GM12873 (cell line): ENCODE results near the gene CHEK2.

Experiments
- CTCF ChIP-seq: IDR thresholded peaks from 2 replicates; pipeline ENCODE4 v1.5.1; 2012; ENCODE audit warnings: low read depth, mild to moderate bottlenecking, moderate library complexity, low read length, control low read depth; ENCODE audit not compliant: insufficient read depth; ENCODE audit errors: missing control alignments

CHEK2 gene

DNA sequence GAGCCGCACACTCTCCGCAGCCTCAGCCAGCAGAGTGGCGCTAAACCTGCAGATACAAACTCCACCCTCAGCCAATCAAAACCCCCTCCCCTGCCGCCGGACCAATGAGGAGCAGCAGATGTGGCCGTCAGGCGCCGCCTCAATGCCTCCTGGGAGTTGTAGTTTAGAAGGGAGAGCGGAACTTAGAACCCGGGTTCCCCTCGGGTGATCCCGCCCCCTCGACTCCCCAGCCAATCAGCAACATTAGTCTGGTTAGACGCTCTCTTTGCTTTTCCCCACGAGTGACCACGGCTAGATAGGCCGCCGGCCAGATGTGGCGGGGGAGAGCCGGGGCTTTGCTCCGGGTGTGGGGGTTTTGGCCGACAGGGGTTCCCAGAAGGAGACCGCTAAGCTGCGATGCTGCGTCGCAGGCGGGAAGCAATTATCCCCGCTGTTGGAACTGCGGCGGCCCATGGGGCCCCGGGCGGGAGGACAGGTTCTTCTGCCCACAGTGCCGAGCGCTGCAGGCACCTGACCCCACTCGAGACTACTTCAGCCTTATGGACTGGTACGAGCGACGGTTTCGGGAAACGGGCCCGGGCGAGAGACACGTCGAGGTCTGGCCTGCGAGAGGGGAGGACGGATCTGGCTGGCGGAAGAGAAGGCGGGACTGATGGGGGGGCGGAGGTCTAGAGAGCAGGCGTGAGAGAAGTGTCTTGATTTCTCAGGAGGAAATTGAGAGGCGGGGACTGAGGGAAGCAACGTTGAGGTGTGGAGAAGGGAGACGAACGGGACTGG is at the start of gene CHEK2, which contains the start of gene HSCB:
Gene CHEK2 (minus strand): TSS at position 36 of the 777 bp plus-strand sequence. CDS start 7,099 bp downstream, outside the sequence.
Gene HSCB (plus strand): TSS at position 255 of the 777 bp plus-strand sequence. CDS start 57 bp downstream, at position 312.
- TF ChIP-seq CTCF: no peak

GRCh38 chr22:28791124-28791523 is 49.5 kb upstream of the CHEK2 start:
- no peak for TF ChIP-seq CTCF

DNA sequence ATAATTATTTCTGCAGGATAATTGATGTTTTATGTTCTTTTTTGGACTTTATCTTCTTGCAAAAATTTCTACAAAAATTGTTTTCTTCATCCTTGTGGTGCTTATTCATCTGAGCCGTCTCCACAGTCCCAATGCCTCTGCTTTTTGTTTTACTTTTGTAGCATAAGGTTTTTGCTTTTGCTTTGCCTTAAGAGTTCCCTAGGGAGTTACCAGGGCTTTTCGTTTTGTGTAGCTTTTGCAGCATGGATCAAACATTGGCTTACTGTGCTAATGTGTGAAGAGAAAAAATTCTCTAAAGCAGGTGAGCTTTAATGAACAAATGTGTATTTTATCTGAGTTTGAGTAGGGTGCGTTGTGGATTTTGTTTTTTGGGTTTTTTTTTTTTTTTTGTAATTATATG is 47.0 kb upstream of the CHEK2 start:
- no peak for TF ChIP-seq CTCF

DNA sequence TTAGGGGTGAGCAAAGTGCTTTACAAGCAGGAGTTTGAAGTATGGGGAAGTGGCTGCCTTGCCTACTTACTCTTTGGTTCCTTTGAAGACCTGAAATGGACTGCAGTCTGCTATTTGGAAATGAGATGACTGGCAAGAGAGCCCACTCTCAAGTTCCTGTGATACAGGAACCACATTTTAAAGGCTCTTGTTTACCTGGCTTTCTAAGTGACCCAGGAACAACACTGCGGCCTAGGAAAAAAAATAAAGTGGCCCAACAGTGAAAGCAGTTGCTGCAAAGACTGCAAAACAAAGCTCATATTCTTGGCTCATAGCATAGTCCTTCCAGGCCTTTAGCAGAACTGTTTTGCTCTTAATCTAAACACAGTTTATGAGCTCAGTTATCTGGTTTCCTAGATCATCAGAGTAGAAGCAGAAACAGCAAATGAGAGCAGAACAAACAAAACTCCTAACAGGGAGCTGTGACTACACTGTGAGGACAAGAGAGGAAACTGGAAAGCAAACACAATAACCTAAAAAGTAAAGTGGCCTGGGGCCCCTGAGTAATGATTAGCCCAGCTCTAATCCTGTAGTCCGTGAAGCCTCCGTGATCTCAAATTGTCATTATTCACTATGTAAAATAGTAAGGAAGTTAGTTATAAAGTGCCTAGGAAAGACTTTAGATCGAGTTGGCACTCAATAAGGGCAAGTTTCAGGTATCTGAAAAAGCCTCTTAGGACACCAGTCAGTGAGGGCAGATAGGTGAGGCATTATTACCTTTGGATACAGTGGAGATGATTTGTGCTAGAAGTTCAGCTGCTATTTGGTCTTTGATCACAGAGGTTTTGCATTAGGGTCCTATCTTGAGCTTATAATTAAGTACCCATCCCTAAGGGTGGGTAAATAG is 42.4 kb upstream of the CHEK2 start:
- TF ChIP-seq CTCF: no peak

DNA sequence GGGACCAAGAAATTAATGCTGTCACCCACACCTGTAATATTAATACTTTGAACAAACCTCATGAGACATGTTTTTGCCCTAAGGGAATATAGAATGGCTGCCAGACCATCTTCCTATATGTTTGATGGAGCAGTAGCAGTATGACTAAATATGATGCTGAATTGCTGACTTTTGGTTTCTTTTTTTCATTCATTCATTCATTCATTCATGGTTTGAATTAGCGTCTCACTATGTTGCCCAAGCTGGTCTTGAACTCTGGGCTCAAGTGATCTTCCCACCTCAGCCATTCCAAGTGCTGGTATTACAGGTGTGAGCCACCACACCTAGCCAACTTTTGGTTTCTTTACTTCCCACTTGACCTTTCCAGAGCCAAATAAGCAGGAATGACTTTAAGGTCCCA is 38.7 kb upstream of the CHEK2 start:
- TF ChIP-seq CTCF: no peak

DNA sequence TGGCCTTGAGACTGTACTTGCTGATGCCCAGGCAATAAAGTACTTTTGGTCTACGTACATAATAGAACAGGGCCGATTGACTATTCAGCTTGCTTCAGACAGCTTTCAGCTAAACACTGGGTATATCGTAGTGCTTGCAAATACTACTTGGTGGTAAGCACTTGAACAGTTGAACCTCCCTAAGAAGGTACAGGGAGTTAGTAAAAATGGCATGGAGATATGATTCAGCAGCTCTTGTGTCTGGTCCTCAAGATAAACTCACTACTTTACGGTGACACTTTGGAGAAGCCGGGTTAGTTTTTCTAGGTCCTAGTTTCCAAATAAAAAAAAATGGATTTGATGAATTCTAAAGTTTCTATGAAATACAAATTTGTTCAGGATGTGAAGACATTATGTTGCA is 38.2 kb upstream of the CHEK2 start:
- TF ChIP-seq CTCF: no peak

GRCh38 chr22:28774378-28774777 is 32.8 kb upstream of the CHEK2 start:
- no peak for TF ChIP-seq CTCF
